ENCODE data around the gene AKT1.

Gene AKT1

GRCh38 chr14:104800771-104801519, 5.4 kb upstream of the AKT1 start, which contains the start of gene ZBTB42:
Gene ZBTB42, plus strand, starts transcription at chr14:104801101. Its CDS starts 97 bp downstream, at chr14:104801198.
- H3K4me3 ChIP-seq (ENCODE audit: low read depth, low read length): peak within 1 kb of the TSS; percentile 62
- no peak for TF ChIP-seq CTCF (IDR thresholded peaks at IDR 0.05; ENCODE audit: insufficient read depth, low read depth, low read length, missing control alignments)
- peak; percentile 67 for DNase-seq (ENCODE audit: low read depth)

GRCh38 chr14:104800015-104800770, 4.6 kb upstream of the AKT1 start:
- DNase-seq (ENCODE audit: low read depth): peak; percentile 85
- H3K4me3 ChIP-seq (ENCODE audit: low read depth, low read length): peak overlapping the region; percentile 3; the same call in 1 of the 2 replicates
- peak; percentile 41 for TF ChIP-seq CTCF (IDR thresholded peaks at IDR 0.05; ENCODE audit: insufficient read depth, low read depth, low read length, missing control alignments)

GRCh38 chr14:104799244-104800014, 3.9 kb upstream of the AKT1 start:
- no peak for TF ChIP-seq CTCF (IDR thresholded peaks at IDR 0.05; ENCODE audit: insufficient read depth, low read depth, low read length, missing control alignments)
- no peak overlapping the region for H3K4me3 ChIP-seq (ENCODE audit: low read depth, low read length)
- DNase-seq (ENCODE audit: low read depth): no peak

- no peak for TF ChIP-seq CTCF (IDR thresholded peaks at IDR 0.05; ENCODE audit: insufficient read depth, low read depth, low read length, missing control alignments)
- no peak overlapping the region for H3K4me3 ChIP-seq (ENCODE audit: low read depth, low read length)
- no peak for DNase-seq (ENCODE audit: low read depth)
These were observed 3.0 kb upstream of the AKT1 start for GRCh38 chr14:104798300-104799243.

DNA sequence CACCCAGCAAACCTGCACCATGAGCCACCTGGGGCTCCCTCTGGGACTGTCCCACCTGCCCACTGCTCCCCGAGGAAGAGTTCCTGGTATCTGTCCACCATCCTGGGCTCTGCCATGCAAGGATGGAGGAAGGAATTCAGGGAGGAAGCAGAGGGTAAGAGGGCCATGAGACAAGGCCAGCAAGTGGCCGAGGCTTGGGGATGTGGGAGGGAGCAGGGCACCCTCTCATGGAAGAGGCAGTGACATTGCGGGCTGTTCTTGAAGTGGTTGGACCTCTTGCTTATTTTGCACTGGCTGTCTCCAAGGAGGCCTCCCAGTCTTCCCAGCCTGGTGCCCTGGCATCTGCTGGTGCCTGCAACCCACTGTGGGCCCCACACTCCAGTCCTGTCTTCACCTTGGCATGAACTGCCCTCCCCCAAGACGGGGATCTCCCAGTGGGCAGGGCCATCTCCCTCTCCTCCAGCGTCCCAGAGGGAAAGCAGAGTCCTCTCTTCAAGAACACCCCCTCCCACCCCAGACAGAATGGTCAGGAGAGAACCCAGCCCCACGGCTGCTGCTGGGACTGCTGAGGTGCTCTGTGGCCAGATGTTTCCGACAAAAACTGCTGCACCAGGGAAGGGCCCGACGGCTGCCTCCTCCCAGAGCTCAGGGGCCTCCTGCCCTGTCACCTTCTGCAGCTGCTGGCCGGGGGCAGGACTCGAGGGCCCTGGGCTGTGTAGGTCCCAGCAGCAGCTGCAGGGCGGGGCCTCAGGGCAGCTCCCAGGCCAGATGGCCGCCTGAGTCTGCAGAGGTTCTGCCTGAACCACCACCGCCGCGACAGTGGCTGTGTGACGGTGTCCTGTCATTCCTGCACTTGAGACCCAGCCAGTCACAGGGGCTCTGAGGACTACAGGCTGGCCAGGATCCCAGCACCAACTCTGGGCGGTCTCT, 1.8 kb upstream of the AKT1 start:
- TF ChIP-seq CTCF (IDR thresholded peaks at IDR 0.05; ENCODE audit: insufficient read depth, low read depth, low read length, missing control alignments): no peak
- H3K4me3 ChIP-seq (ENCODE audit: low read depth, low read length): no peak overlapping the region
- no peak for DNase-seq (ENCODE audit: low read depth)
